AML-193 (cell line): ENCODE results near the gene KCNIP4.
"Not testable (repeated sequence)": the region's sequence is repeated elsewhere in the genome, so short reads cannot be mapped to it uniquely, and the experiment has no call there.

Source experiments
- DNase-seq, 2 experiments: peaks; one replicate each; lab custom pipeline; 2025; lab: John Stamatoyannopoulos, UW

Gene KCNIP4

DNA sequence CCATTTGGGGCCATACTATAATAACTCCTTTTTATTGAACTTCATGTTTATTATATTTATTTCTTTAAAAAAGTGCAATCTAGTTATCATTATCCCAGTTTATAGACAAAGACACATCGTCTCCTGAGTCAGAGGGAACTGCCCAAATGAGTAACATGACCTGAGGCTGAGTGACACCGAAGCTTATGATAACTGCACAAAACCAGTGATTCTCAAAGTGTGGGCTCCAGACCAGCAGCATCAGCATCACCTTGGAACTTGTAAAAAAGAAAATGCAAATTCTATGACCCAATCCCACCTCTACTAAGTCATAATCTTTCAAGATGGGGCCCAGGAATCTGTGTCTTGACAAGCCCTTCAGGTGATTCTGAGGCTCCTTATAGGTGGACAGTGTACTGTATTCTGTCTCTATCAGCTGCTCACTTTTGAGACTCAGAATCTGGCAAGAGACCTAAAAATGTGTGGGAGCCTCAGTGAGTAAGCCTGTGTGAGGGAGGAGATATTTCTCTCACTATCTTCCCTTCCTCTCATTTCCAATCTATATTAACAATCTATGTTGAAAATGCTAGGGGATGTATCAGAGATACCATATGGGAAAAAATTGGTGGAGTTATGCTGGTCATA lies 1101.3 kb downstream of the KCNIP4 start:
- DNase-seq = no peak

DNA sequence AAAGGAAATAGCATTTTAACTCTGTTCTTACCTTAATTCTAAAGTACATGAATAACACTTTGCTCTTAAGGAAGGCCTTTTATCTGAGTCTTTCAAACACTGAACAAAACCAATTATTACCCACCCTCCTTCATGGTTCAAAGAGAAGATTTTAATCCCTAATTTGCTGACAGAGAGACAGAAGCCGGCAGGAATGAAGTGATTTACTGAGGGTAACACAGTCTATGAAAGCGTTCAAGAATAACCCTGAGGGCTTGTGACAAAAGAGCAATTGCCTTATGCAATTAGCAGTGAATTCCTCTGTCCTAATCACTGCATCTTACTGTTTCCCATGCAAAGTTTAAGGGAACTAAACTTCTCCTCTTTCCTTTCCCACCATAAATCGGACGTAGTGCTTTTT lies 1104.3 kb downstream of the KCNIP4 start:
- no peak for DNase-seq

DNA sequence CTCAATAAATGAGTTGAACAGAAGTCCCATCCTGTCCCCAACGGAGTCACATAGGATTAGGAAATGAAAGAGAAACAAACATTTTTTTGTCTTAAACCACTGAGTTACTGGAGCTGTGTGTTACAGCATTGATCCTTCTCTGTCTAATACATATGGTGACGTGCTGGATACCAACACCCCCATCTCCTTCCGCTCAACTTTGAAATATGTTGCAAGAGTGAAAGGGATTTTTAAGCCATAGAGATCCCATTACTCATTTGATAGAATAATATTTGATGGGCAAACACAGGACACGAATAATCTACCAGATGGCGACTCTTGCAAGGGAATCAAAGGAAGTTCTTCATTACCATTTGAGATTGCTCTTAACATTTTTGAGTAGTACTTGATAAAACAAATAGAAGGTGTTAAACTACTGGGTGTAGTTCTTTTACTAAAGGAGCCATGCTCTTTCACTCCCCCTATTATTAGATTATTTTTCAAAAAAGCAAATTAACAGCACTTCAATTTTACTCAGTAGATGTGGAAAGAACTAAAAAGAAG lies 1107.9 kb downstream of the KCNIP4 start:
- DNase-seq = no peak

- DNase-seq = no peak
Measured at GRCh38 chr4:20839957-20840356, 1108.6 kb downstream of the KCNIP4 start.

- DNase-seq = no peak
Measured at GRCh38 chr4:20838476-20838875, 1110.1 kb downstream of the KCNIP4 start.

GRCh38 chr4:20832826-20833225 lies 1115.7 kb downstream of the KCNIP4 start:
- DNase-seq = no peak

- DNase-seq = no peak
Measured at GRCh38 chr4:20831746-20832145, 1116.8 kb downstream of the KCNIP4 start.

DNA sequence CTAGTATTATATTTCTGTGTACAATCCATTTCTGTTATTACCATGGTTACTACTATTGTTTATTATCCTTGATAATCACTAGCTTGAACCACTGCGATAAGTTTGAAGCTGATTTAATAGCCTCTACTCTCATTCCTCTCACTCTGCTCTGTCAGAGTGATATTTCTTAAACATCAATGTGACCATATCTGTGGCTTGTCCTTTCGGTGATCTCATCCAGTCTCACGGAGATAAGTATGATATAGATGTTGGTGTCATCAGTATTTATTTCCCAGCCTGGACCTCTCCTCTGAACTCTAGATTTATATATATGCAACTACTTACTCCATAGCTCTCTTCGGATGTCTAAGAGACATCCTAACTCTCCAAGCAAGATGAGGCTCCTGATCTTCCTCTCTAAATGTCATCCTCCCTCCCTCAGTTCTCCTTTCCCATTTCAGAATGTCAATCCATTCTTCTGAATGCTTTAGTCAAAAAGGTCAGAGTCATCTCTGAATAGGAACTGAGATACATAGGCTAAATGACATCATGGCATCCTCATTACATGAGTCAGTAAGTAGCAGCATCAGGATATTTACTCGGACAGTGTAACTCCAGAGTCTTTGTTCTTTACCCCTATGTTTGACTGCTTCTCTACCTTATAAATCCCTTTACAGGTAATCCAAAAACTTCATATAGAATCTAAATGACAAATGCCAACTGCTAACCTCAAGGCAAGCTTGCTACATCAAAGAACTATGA lies 1118.8 kb downstream of the KCNIP4 start:
- no peak for DNase-seq

DNA sequence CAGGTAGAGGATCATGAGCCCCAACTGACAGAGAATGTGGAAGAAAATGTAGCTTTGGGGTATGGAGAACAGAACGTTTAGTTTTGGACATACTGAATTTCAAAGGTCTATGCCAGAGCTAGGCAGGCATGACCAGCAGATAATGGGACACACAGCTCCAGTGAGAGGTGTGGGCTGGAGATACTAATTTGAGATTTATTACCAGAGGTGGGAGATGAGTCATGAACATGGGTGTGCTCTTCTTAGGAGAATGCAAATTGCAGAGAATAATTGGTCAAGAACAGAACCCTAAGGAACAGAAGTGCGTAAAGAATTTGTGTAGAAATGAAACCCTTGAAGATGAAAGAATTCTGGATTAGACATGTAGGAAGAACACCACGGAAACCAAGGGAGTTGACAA lies 1123.1 kb downstream of the KCNIP4 start:
- DNase-seq = no peak

DNA sequence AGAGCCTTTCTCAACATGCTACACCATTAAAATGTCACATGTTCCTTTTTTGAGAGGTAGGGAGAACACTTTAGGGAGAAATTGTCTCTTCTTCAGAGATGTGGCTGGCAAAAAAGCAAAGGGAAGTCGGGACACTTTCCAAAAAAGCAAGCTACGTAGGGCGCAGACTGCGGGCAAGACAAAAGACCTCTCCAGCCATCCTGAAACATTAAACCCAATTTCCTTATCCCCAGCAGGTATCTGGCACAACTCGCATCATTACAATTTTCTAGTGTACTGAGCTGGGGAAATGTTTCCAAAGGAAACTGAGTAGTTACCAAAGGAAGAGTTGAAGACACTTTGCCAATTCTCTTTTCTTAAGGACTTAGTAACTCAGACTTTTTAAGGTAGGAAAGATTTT lies 1132.3 kb downstream of the KCNIP4 start:
- no peak for DNase-seq

GRCh38 chr4:20813700-20814099 lies 1134.9 kb downstream of the KCNIP4 start:
- DNase-seq = no peak

GRCh38 chr4:20809812-20810211 lies 1138.8 kb downstream of the KCNIP4 start:
- DNase-seq = no peak

DNA sequence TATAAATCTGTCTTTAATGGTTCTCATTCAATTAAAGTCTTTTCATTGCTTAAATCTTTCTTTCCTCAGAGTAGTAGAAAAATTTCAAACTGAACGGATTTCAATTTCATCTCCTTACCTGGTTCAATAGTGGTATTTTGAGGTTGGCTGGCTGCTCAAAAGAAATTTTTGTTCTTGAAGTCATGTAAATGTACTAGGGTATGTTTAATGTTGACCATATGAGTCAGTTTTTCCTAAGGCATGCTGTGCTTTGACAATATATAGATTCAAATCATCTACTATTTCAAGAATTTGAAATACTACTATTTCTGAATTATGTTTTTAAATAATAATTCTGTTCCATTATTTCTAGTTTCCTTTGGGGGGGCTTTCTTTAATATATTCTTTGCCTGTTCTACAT lies 1142.9 kb downstream of the KCNIP4 start:
- no peak for DNase-seq

DNA sequence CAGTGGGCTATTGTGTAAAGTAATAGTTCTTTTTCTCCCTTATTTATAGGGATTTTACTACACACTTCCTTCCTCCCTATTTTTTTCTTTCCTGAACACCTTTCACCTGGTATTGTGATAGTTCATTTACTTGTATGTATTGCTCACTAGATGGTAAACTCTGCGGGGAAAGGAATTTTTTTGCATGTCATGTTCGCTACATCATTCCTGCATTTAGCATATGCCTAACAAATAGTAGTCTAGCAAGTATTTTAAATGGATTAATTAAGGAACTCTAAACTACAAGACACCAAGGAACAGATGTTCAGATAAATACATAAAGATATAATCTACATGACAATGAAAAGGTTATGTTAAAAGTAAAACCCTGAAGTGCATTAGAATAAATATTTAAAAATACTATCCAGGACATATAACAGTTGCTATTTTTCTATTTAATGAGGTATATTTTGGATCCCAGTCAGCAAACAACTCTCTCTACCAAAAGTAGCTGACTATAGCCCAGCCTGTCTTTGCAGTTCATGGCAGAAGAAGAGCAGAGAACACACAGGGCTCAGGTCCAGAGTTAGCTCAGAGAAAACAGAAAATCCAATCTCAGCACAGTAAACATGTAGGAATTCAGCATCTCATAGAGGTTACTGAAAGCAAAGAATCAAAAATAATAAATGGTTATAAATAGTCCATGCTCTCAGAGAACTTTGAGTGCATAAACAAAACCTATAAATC lies 1160.5 kb downstream of the KCNIP4 start:
- DNase-seq = no peak

GRCh38 chr4:20783134-20783533 lies 1165.4 kb downstream of the KCNIP4 start:
- DNase-seq = not testable (repeated sequence)

- DNase-seq = no peak
Measured at GRCh38 chr4:20778896-20779295, 1169.7 kb downstream of the KCNIP4 start.

DNA sequence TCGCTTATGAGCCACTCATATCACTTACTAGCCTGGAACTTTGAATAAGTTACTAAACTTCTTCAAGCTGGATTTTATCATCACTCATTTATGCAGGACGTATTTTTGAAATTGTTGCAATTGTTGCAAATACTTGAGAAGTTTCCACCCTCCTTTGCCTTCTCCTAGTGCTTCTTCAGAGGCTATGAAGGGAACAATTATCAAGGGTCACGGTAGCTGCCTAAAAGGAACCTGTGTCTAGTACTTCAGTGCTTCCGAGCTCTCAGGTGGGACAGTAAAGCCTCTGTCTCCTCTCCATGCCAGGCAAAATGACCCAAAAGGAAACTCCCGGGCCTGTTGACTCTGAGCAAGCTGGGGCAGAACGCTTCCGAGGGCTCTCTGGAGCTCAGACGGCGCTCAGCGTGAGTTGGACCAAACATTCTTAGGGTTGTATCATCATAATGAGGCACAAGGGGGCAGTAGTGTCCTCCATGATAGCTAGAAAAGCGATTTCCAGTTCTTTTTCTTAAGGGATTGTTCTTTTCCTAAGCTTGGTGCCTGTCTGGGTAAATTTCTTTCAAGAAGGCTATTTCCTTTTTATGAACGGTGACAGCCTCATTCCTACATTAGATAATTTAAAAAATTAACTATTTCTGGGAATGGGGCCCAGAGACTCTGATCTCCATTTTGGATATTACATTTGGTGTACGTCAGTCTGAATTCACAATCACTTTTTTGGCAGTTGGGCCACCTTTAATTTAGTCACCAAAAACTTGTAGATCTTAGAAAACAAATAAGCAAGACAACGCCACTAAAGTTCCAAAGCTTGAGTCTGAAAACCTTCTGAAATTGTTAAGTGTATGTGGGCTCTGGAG lies 1175.2 kb downstream of the KCNIP4 start:
- peak in 1 of 2 experiments; percentile 12 for DNase-seq

- no peak for DNase-seq
Measured at GRCh38 chr4:20764366-20764992, 1184.1 kb downstream of the KCNIP4 start.

DNA sequence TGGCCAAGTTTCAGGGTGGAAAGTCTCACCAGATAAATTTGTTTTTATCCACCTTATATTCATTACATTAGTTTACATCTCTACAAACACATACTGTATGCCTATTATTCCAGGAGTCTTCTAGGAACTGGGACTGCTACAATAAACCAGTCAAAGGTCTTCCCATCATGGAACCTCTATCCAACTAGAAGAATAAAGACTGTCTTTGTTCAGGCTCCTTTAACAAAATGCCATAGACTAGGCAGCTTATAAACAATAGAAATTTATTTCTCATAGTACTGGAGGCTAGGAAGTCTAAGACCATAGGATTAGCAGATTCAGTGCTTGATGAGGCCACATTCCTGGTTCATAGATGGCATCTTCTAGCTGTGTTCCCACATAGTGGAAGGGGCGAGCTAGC lies 1186.7 kb downstream of the KCNIP4 start:
- no peak for DNase-seq

DNA sequence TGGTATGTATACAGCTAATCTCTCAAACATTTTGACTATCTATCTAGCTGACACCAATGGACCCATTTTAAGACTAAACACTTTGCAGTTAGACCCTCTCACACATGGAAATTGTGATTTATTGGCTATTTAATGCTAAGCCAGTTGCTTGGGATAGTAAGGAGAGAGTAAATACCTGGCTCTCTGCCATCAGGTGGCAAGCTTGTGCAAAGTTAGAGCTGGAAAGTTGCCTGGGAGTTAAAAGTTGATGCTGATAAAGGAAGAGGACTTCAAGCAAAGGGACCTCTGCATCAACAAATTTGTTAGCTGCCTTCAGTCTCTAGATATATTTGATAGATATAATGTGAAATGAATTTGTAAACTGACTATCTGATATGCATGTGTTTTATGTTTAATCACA lies 1187.2 kb downstream of the KCNIP4 start:
- DNase-seq = no peak

- DNase-seq = no peak
Measured at GRCh38 chr4:20760053-20760452, 1188.5 kb downstream of the KCNIP4 start.
